OCI-LY7 (cell line): Measurements from ENCODE around the gene KPNA2. TPM values are rescaled to one million over a fixed set of nuclear protein-coding genes. Genes with fewer than 3 reads are reported as not detected.
A peak's percentile ranks its signal among the peaks of the same experiment; 100 is the strongest.

Experiments used
- BruUV-seq: library from RNA; stranded (reverse); fragments of 400-500 nt; replicated peaks from 2 replicates; lab custom pipeline; 2021; lab: Mats Ljungman, UMichigan
- CTCF ChIA-PET: fragments of 300-600 bp; sonication (Branson Sonifier 250); formaldehyde crosslinking; loops from one replicate; lab custom pipeline; 2022; ENCODE audit warnings: antibody characterized with exemption; ENCODE audit not compliant: unreplicated experiment; lab: Charles Lee
- POLR2A ChIA-PET: fragments of 300-600 bp; sonication (Branson Sonifier 250); formaldehyde crosslinking; loops from one replicate; lab custom pipeline; 2022; ENCODE audit warnings: antibody characterized with exemption; lab: Charles Lee
- DNase-seq: peaks from one replicate; pipeline ENCODE4 v3.0.0-alpha.2; 2015; ENCODE audit warnings: low spot score
- H2AFZ ChIP-seq: fragments of 200-600 bp; sonication (generic), shearing (Covaris generic); 2 replicates; pipeline ENCODE4 v1.6.1; 2014; ENCODE audit warnings: mild to moderate bottlenecking, antibody characterized with exemption, low read length, moderate library complexity
- H3K27ac ChIP-seq: fragments of 200-600 bp; sonication (generic); 2 replicates; pipeline ENCODE4 v1.5.1; 2014; ENCODE audit warnings: mixed run types, low read depth, mild to moderate bottlenecking, moderate library complexity, low read length, inconsistent platforms; ENCODE audit not compliant: poor library complexity, severe bottlenecking
- H3K36me3 ChIP-seq: fragments of 200-600 bp; sonication (generic); 2 replicates; pipeline ENCODE4 v1.6.1; 2014; ENCODE audit warnings: mild to moderate bottlenecking, antibody characterized with exemption, low read length, moderate library complexity, mixed read lengths; ENCODE audit not compliant: insufficient read depth
- H3K4me1 ChIP-seq: fragments of 200-600 bp; sonication (generic); 2 replicates; pipeline ENCODE4 v1.5.1; 2014; ENCODE audit warnings: mild to moderate bottlenecking, low read length; ENCODE audit not compliant: insufficient read depth, poor library complexity, severe bottlenecking
- H3K4me2 ChIP-seq: fragments of 200-600 bp; sonication (generic); 2 replicates; pipeline ENCODE4 v1.6.1; 2014; ENCODE audit warnings: mild to moderate bottlenecking, low read length
- H3K4me3 ChIP-seq: fragments of 200-600 bp; sonication (generic); 2 replicates; pipeline ENCODE4 v1.5.1; 2014; ENCODE audit warnings: mild to moderate bottlenecking, low read depth, low read length; ENCODE audit not compliant: poor library complexity, severe bottlenecking
- H3K79me2 ChIP-seq: fragments of 200-600 bp; sonication (generic); 2 replicates; pipeline ENCODE4 v1.6.1; 2016; ENCODE audit warnings: low read depth, mild to moderate bottlenecking, low read length, moderate library complexity, mixed read lengths; ENCODE audit not compliant: insufficient read depth
- H3K9me2 ChIP-seq: fragments of 200-600 bp; sonication (generic); 2 replicates; pipeline ENCODE4 v1.6.1; 2016; ENCODE audit warnings: mild to moderate bottlenecking, low read length, mixed read lengths; ENCODE audit not compliant: insufficient read depth
- H3K9me3 ChIP-seq: fragments of 200-600 bp; sonication (generic); 2 replicates; pipeline ENCODE4 v1.6.1; 2014; ENCODE audit warnings: mild to moderate bottlenecking, mixed run types, low read length, mixed read lengths
- H4K20me1 ChIP-seq: fragments of 200-600 bp; sonication (generic); 2 replicates; pipeline ENCODE4 v1.6.1; 2014; ENCODE audit warnings: mild to moderate bottlenecking, antibody characterized with exemption, low read length, moderate library complexity, mixed read lengths; ENCODE audit not compliant: insufficient read depth
- EZH2phosphoT487 ChIP-seq: fragments of 200-600 bp; sonication (generic); IDR thresholded peaks from 2 replicates; pipeline ENCODE4 v1.6.1; 2018; ENCODE audit warnings: low read depth, borderline replicate concordance, mild to moderate bottlenecking, mixed run types, antibody characterized with exemption, low read length, moderate library complexity, mixed read lengths
- intact Hi-C: fragments of 100-400 bp; cut with micrococcal nuclease; formaldehyde crosslinking; loops from one replicate; pipeline ENCODE4 v1.10.0; 2022; ENCODE audit not compliant: unreplicated experiment
- total RNA-seq, 2 experiments: library from RNA; depleted of rRNA in 1 of 2; stranded (reverse); fragments of >200 nt in 1 of 2; shearing (Covaris generic) in 1 of 2; gene quantifications; 2 replicates each; pipeline ENCODE4 v1.2.3, GENCODE V29; 2014 to 2022
- TF ChIP-seq, protein P1 (sequence below): fragments of 200-600 bp; sonication (generic); conservative IDR thresholded peaks from 2 replicates; pipeline ENCODE4 v1.5.1; 2014; ENCODE audit warnings: mild to moderate bottlenecking, antibody characterized with exemption, low read length, moderate library complexity, mixed read lengths

The KPNA2 gene
- total RNA-seq, 2 experiments from 2014 or later, result 253 to 416 TPM

DNA sequence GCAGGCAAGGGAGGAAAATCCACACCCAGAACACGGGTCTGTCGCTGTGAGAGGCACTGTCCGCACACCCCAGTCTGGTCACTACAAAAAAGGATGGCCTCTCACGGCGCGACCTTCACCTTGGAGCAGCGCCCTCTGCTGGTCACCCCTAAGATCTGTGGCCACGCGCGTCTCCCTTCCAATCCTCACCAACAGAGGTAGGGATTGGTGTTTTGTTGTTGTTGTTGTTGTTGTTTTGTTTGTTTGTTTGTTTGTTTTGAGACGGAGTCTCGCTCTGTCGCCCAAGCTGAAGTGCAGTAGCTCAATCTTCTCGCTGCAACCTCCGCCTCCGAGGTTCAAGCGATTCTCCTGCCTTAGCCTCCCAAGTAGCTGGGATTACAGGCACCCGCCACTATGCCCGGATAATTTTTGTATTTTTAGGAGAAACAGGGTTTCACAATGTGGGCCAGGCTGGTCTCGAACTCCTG is 24.3 kb upstream of the KPNA2 start:
- TF ChIP-seq, protein P1, sequence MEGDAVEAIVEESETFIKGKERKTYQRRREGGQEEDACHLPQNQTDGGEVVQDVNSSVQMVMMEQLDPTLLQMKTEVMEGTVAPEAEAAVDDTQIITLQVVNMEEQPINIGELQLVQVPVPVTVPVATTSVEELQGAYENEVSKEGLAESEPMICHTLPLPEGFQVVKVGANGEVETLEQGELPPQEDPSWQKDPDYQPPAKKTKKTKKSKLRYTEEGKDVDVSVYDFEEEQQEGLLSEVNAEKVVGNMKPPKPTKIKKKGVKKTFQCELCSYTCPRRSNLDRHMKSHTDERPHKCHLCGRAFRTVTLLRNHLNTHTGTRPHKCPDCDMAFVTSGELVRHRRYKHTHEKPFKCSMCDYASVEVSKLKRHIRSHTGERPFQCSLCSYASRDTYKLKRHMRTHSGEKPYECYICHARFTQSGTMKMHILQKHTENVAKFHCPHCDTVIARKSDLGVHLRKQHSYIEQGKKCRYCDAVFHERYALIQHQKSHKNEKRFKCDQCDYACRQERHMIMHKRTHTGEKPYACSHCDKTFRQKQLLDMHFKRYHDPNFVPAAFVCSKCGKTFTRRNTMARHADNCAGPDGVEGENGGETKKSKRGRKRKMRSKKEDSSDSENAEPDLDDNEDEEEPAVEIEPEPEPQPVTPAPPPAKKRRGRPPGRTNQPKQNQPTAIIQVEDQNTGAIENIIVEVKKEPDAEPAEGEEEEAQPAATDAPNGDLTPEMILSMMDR, result peak; percentile 94
- no peak for TF ChIP-seq EZH2phosphoT487
- H3K4me2 ChIP-seq, result peak overlapping the region; percentile 60
- no peaks in the 10 kb centered on the region for H3K36me3 ChIP-seq
- ChIA-PET POLR2A (interaction anchor here (0.8 kb wide), 1 partner anchor 8 kb away, joined by 3 read pairs; no protein-coding TSS in a partner anchor), CTCF (interaction anchor here (1.2 kb wide), 1 partner anchor 16 kb away, joined by 3 read pairs; no protein-coding TSS in a partner anchor)
- H3K4me3 ChIP-seq, result peak overlapping the region; percentile 47
- H3K4me1 ChIP-seq, result peaks cover 3% of the 10 kb centered on the region
- no peaks in the 10 kb centered on the region for H3K79me2 ChIP-seq
- H3K9me3 ChIP-seq, result no peaks in the 10 kb centered on the region
- H3K9me2 ChIP-seq, result no peaks in the 10 kb centered on the region
- peak; percentile 77 for DNase-seq
- H3K27ac ChIP-seq, result no peak overlapping the region
- no TSS peak for BruUV-seq
- H4K20me1 ChIP-seq, result no peaks in the 10 kb centered on the region
- H2AFZ ChIP-seq, result peak overlapping the region; percentile 64; the same call in 1 of the 2 replicates
- intact Hi-C loops, result loop anchor here (2.0 kb wide), 1 partner anchor 210 kb away; no protein-coding TSS in a partner anchor

DNA sequence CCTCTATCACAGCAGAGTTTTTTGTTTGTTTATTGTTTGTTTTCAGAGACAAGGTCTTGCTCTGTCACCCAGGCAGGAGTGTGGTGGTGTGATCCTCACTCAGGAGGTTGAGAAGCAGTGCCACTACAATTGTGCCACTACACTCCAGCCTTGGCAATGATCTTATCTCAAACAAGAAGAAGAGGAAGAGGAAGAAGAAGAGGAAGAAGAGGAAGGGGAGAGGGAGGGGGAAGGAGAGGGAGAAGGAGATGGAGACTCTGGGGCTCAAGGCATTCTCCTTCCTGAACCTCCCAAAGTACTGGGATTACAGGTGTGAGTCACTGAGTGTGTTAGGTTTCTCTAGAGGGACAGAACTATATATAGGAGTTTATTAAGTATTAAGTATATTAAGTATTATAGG is 22.1 kb upstream of the KPNA2 start:
- no peaks in the 10 kb centered on the region for H3K9me3 ChIP-seq
- no peaks in the 10 kb centered on the region for H4K20me1 ChIP-seq
- no peak for DNase-seq
- TF ChIP-seq, protein P1, result no peak
- TF ChIP-seq EZH2phosphoT487, result no peak
- no peak overlapping the region for H2AFZ ChIP-seq
- no peaks in the 10 kb centered on the region for H3K9me2 ChIP-seq
- intact Hi-C loops, result no loop called here
- ChIA-PET CTCF (no interaction called here), POLR2A (no interaction called here)
- no peaks in the 10 kb centered on the region for H3K79me2 ChIP-seq
- BruUV-seq, result no TSS peak
- no peak overlapping the region for H3K4me2 ChIP-seq
- H3K4me1 ChIP-seq, result peaks cover 4% of the 10 kb centered on the region
- H3K4me3 ChIP-seq, result no peak overlapping the region
- no peak overlapping the region for H3K27ac ChIP-seq
- no peaks in the 10 kb centered on the region for H3K36me3 ChIP-seq

GRCh38 chr17:68015081-68015723 is 20.3 kb upstream of the KPNA2 start:
- H4K20me1 ChIP-seq, result no peaks in the 10 kb centered on the region
- POLR2A ChIA-PET, result interaction anchor here (0.5 to 0.6 kb wide), 2 partner anchors 12 to 212 kb away, joined by 4 to 5 read pairs; no protein-coding TSS in a partner anchor
- H3K4me2 ChIP-seq, result no peak overlapping the region

More at GRCh38 chr17:68015081-68015723, 20.3 kb upstream of the KPNA2 start:
- no TSS peak for BruUV-seq
- Histone ChIP-seq H3K79me2 (no peaks in the 10 kb centered on the region), H3K4me3 (no peak overlapping the region), H3K36me3 (no peaks in the 10 kb centered on the region), H3K4me1 (peaks cover 9% of the 10 kb centered on the region), H3K9me2 (no peaks in the 10 kb centered on the region), H3K27ac (no peak overlapping the region), H2AFZ (no peak overlapping the region), H3K9me3 (no peaks in the 10 kb centered on the region)
- DNase-seq, result no peak
- TF ChIP-seq, protein P1, result no peak
- TF ChIP-seq EZH2phosphoT487, result no peak
- CTCF ChIA-PET, result no interaction called here
- intact Hi-C loops, result no loop called here
